ENCODE data around the gene HSPH1. TPM values are rescaled to one million over a fixed set of nuclear protein-coding genes. Genes with fewer than 3 reads are reported as not detected.

The HSPH1 gene
- 61.7 and 94.9 TPM in 2 replicates for total RNA-seq (ENCODE audit: low replicate concordance)

DNA sequence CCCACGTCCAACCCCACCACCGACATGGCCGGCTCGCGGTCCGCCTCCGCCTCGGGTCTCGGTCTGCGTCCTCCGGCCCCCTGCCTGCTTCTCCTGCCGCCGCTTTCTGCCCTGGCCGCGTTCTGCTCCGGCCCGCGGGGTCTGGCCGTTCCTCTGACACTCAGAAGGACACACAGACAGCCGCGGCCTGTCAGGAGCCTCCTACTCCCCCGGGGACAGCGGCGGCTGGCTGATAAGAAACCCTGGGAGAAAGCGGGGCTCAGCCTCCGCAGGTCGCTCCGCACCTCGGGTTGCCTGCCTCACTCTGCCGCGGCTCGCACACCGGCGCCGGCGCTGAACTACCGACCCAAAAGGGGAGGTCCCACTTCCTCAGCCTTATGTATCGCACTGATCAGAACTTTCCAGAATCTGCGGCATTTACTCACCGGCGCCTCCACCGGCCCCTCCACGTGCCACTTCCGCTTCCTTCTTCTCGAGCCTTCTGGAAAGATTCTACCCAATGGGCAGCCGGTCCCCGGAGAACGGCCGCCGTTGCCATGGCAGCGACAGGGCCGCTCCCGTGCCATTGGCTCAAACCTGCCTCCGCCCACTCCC, at the start of gene HSPH1:
Gene HSPH1 (minus strand): TSS at position 348 of the 594 bp plus-strand sequence. CDS start 322 bp downstream, at position 26.
- Histone ChIP-seq H3K4me1 (peaks cover 25% of the 10 kb centered on the region), H3K4me2 (peak within 1 kb of the TSS; percentile 97), H3K27ac (peak within 1 kb of the TSS; percentile 49), H3K9me3 (ENCODE audit: low read depth) (no peaks in the 10 kb centered on the region), H3K4me3 (peak within 1 kb of the TSS; percentile 71), H3K9ac (peak within 1 kb of the TSS; percentile 66), H2AFZ (replicated peaks) (peak within 1 kb of the TSS; percentile 98), H4K20me1 (ENCODE audit: low read depth) (peaks cover 16% of the 10 kb centered on the region), H3F3A (ENCODE audit: low read depth) (peaks cover 8% of the 10 kb centered on the region), H3K36me3 (peaks cover 4% of the 10 kb centered on the region), H3K27me3 (no peaks in the 10 kb centered on the region), H3K79me2 (ENCODE audit: low read depth) (peaks cover 49% of the 10 kb centered on the region)
- Mint-ChIP-seq H3K4me3 (peak within 1 kb of the TSS; percentile 96), H3K27me3 (ENCODE audit: insufficient read depth, low read depth) (peaks cover 7% of the 10 kb centered on the region), H3K9me3 (no peaks in the 10 kb centered on the region), H3K36me3 (peaks cover 4% of the 10 kb centered on the region), H3K27ac (peak within 1 kb of the TSS; percentile 91), H3K4me1 (peaks cover 27% of the 10 kb centered on the region)
- no peak for TF ChIP-seq EZH2phosphoT487 (IDR thresholded peaks at IDR 0.05)
- TF ChIP-seq, protein P1, sequence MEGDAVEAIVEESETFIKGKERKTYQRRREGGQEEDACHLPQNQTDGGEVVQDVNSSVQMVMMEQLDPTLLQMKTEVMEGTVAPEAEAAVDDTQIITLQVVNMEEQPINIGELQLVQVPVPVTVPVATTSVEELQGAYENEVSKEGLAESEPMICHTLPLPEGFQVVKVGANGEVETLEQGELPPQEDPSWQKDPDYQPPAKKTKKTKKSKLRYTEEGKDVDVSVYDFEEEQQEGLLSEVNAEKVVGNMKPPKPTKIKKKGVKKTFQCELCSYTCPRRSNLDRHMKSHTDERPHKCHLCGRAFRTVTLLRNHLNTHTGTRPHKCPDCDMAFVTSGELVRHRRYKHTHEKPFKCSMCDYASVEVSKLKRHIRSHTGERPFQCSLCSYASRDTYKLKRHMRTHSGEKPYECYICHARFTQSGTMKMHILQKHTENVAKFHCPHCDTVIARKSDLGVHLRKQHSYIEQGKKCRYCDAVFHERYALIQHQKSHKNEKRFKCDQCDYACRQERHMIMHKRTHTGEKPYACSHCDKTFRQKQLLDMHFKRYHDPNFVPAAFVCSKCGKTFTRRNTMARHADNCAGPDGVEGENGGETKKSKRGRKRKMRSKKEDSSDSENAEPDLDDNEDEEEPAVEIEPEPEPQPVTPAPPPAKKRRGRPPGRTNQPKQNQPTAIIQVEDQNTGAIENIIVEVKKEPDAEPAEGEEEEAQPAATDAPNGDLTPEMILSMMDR (IDR thresholded peaks at IDR 0.05), result peak; percentile 29
- peak; percentile 98 for DNase-seq (ENCODE audit: low spot score)

GRCh38 chr13:31209841-31210210, 48.1 kb upstream of the HSPH1 start:
- H3K4me1 ChIP-seq, result peaks cover 40% of the 10 kb centered on the region
- peaks cover 28% of the 10 kb centered on the region for H3F3A ChIP-seq (ENCODE audit: low read depth)
- no peak overlapping the region for H2AFZ ChIP-seq (replicated peaks)
- H3K36me3 Mint-ChIP-seq, result no peaks in the 10 kb centered on the region
- no peak for DNase-seq (ENCODE audit: low spot score)
- no peaks in the 10 kb centered on the region for H4K20me1 ChIP-seq (ENCODE audit: low read depth)
- peak overlapping the region; percentile 10 for H3K27ac ChIP-seq
- H3K4me3 Mint-ChIP-seq, result no peak overlapping the region
- H3K9me3 Mint-ChIP-seq, result peaks cover 2% of the 10 kb centered on the region
- H3K4me3 ChIP-seq, result no peak overlapping the region
- no peaks in the 10 kb centered on the region for H3K79me2 ChIP-seq (ENCODE audit: low read depth)
- H3K27me3 ChIP-seq, result no peaks in the 10 kb centered on the region
- TF ChIP-seq EZH2 (IDR thresholded peaks at IDR 0.05) (no peak), EZH2phosphoT487 (IDR thresholded peaks at IDR 0.05) (no peak)
- TF ChIP-seq, protein P1 (IDR thresholded peaks at IDR 0.05), result no peak
- H3K4me2 ChIP-seq, result peak overlapping the region; percentile 50
- H3K4me1 Mint-ChIP-seq, result peaks cover 45% of the 10 kb centered on the region
- no peaks in the 10 kb centered on the region for H3K9me3 ChIP-seq (ENCODE audit: low read depth)
- no peak overlapping the region for H3K9ac ChIP-seq
- H3K27me3 Mint-ChIP-seq (ENCODE audit: insufficient read depth, low read depth), result peaks cover 2% of the 10 kb centered on the region
- no peak overlapping the region for H3K27ac Mint-ChIP-seq
- no peaks in the 10 kb centered on the region for H3K36me3 ChIP-seq

DNA sequence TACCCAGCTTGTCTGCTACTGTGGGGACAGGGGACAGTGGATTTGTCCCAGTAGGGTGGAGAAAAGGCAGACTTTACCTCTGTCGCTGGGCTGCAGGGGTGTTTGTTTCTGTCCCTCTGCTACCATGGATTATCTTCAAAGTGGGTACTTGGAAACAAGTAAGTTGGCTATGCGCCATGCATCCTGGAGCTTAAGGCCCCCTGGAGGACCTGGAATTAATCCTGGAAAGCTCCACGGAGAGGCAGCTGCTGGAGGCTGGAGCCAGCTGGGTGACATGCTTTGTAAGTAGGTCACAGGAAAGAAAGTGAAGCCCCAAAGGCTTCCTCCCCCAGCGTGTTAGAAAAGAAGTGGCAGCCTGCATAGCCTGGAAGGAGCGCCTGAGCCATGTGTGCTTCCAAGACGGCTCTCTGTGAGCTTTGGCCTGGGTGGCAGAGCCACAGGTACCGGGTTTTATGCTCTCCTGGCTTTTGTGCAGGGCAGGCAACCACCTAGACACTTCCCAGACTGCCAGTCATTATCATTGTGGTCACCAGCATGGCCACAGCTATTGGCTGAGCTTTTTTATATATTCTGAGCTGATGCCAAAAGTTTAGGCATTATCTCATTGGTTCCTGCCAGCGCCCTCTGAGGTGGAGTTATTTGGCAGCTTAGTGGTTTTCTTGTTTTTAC, 47.6 kb upstream of the HSPH1 start:
- H3K4me2 ChIP-seq, result peak overlapping the region; percentile 50

More for the DNA sequence above, 47.6 kb upstream of the HSPH1 start:
- Histone ChIP-seq H3F3A (ENCODE audit: low read depth) (peaks cover 28% of the 10 kb centered on the region), H3K27ac (peak overlapping the region; percentile 10), H3K79me2 (ENCODE audit: low read depth) (no peaks in the 10 kb centered on the region), H3K36me3 (no peaks in the 10 kb centered on the region), H3K4me3 (no peak overlapping the region), H3K27me3 (no peaks in the 10 kb centered on the region), H2AFZ (replicated peaks) (no peak overlapping the region), H3K4me1 (peaks cover 39% of the 10 kb centered on the region), H4K20me1 (ENCODE audit: low read depth) (no peaks in the 10 kb centered on the region), H3K9me3 (ENCODE audit: low read depth) (no peaks in the 10 kb centered on the region), H3K9ac (no peak overlapping the region)
- DNase-seq (ENCODE audit: low spot score), result peak; percentile 69
- TF ChIP-seq EZH2phosphoT487 (IDR thresholded peaks at IDR 0.05) (no peak), EZH2 (IDR thresholded peaks at IDR 0.05) (no peak)
- TF ChIP-seq, protein P1 (IDR thresholded peaks at IDR 0.05), result peak; percentile 13
- Mint-ChIP-seq H3K36me3 (no peaks in the 10 kb centered on the region), H3K27ac (peak overlapping the region; percentile 72), H3K9me3 (peaks cover 2% of the 10 kb centered on the region), H3K4me1 (peaks cover 41% of the 10 kb centered on the region), H3K4me3 (no peak overlapping the region), H3K27me3 (ENCODE audit: insufficient read depth, low read depth) (peaks cover 2% of the 10 kb centered on the region)

All from neural progenitor cell (in vitro differentiated cells).